ENCODE data around the gene LDB2. TPM values are rescaled to one million over a fixed set of nuclear protein-coding genes. Genes with fewer than 3 reads are reported as not detected.
A peak's percentile ranks its signal among the peaks of the same experiment; 100 is the strongest.

LDB2 gene
- total and polyA plus RNA-seq, 7 donors: 7.0 to 18.9 (median 10.1) TPM

DNA sequence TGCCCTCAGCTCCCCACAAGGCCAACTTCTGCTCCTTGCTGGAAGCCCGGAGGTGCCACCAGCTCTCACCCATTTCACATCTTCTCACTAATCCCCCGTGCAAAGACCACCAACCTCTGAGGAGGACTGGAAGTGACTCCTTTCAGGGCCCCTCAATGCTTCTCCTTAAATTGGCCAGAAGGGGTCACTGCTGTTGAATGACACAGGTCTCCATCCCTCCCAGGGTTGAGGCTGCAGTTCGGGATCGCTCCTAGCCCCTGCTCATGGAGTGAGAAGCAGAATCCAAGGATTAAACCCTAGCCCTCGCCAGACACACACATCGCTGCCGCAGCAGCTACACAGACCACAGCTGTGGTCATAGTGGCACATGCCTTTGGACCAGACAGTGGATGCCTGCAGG is 392.7 kb downstream of the LDB2 start:
- no peak overlapping the region for H3K4me3 ChIP-seq
- no peak for TF ChIP-seq CTCF (IDR thresholded peaks at IDR 0.05)
- peaks cover 10% of the 10 kb centered on the region for H3K9me3 ChIP-seq
- no peaks in the 10 kb centered on the region for H3K27me3 ChIP-seq (ENCODE audit: insufficient read depth in 3 of 3, low read length in 2 of 3)
- DNase-seq: no peak
- intact Hi-C loops (cut with DNase I): no loop called here
- H3K4me1 ChIP-seq: no peaks in the 10 kb centered on the region
- ATAC-seq: no peak
- 61 to 67% (median 63%) methylated on average over 7 of the region's 7 CpGs for WGBS, 3 donors
- peaks cover 0 to 8% of the 10 kb centered on the region in 2 donors for H3K36me3 ChIP-seq (ENCODE audit: insufficient read depth in 1 of 2, low read depth in 1 of 2)
- H3K27ac ChIP-seq: no peak overlapping the region

DNA sequence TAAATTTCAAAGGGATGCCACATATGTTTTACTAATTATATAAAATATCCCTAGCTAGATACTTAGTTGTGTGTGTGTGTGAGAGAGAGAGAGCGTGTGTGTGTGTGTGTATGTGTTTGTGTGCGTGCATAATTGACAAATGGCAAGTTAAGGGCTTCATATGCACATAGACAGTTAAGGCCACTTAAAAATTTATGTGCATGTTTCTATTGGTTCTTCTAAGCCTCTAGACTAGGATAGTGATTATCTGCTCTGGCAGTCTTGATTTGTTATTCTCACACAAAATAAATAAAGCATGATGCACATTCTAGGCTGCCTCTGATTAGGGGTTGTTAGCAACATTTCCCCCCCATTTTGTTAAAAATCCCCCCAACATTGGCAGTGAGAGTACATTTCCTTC is 393.2 kb downstream of the LDB2 start:
- ATAC-seq (no peak), DNase-seq (no peak)
- intact Hi-C loops (cut with DNase I): no loop called here
- Histone ChIP-seq H3K9me3 (peaks cover 10% of the 10 kb centered on the region), H3K27me3 (ENCODE audit: insufficient read depth in 3 of 3, low read length in 2 of 3) (no peaks in the 10 kb centered on the region), H3K4me3 (no peak overlapping the region), H3K36me3 (ENCODE audit: insufficient read depth in 1 of 2, low read depth in 1 of 2) (peaks cover 0 to 8% of the 10 kb centered on the region in 2 donors), H3K4me1 (no peaks in the 10 kb centered on the region), H3K27ac (no peak overlapping the region)
- WGBS, 3 donors: 70 to 84% (median 76%) methylated on average over 2 of the region's 2 CpGs
- TF ChIP-seq CTCF (IDR thresholded peaks at IDR 0.05): no peak

- intact Hi-C loops (cut with DNase I): no loop called here
- TF ChIP-seq CTCF (IDR thresholded peaks at IDR 0.05): no peak
- peaks cover 0 to 8% of the 10 kb centered on the region in 2 donors for H3K36me3 ChIP-seq (ENCODE audit: insufficient read depth in 1 of 2, low read depth in 1 of 2)
- WGBS, 3 donors: 77 to 83% (median 83%) methylated on average over 4 of the region's 4 CpGs
- H3K27ac ChIP-seq: no peak overlapping the region
- H3K4me3 ChIP-seq: no peak overlapping the region
- H3K27me3 ChIP-seq (ENCODE audit: insufficient read depth in 3 of 3, low read length in 2 of 3): no peaks in the 10 kb centered on the region
- H3K9me3 ChIP-seq: no peaks in the 10 kb centered on the region
- DNase-seq (no peak), ATAC-seq (no peak)
- H3K4me1 ChIP-seq: no peaks in the 10 kb centered on the region
These were observed 394.9 kb downstream of the LDB2 start for GRCh38 chr4:16503421-16504100.

- H3K4me1 ChIP-seq: no peaks in the 10 kb centered on the region
- no peak for TF ChIP-seq CTCF (IDR thresholded peaks at IDR 0.05)
- no peaks in the 10 kb centered on the region for H3K27me3 ChIP-seq (ENCODE audit: insufficient read depth in 3 of 3, low read length in 2 of 3)
- H3K4me3 ChIP-seq: no peak overlapping the region
- H3K36me3 ChIP-seq (ENCODE audit: insufficient read depth in 1 of 2, low read depth in 1 of 2): no peaks in the 10 kb centered on the region
- no peaks in the 10 kb centered on the region for H3K9me3 ChIP-seq
- no peak for ATAC-seq
- no peak overlapping the region for H3K27ac ChIP-seq
- DNase-seq: no peak
- intact Hi-C loops (cut with DNase I): no loop called here
These were observed 399.5 kb downstream of the LDB2 start for GRCh38 chr4:16498978-16499377.

DNA sequence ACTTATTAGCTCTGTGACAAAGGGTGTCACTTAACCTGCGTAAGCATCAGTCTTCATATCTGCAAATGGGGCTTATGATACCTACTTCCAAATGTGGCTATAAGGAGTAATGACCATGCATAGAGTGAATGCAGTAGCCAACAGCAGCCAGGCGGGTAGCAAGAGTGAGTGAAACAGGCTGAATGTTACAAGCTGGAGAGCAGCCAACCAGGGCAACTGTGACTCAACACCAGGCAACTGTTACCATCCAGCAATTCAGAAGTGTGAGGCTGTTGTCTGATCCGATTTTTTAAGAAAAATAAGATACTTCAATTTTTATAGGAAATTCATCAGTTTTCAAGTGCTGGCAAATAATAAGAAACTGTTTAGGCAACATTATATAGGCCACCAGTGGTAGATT is 401.9 kb downstream of the LDB2 start:
- 58 to 73% (median 60%) methylated on average over 3 of the region's 3 CpGs for WGBS, 3 donors
- H3K36me3 ChIP-seq (ENCODE audit: insufficient read depth in 1 of 2, low read depth in 1 of 2): no peaks in the 10 kb centered on the region
- no peaks in the 10 kb centered on the region for H3K4me1 ChIP-seq
- DNase-seq (peak in 1 of 2 donors; percentile 15), ATAC-seq (no peak)
- no peak overlapping the region for H3K27ac ChIP-seq
- H3K27me3 ChIP-seq (ENCODE audit: insufficient read depth in 3 of 3, low read length in 2 of 3): no peaks in the 10 kb centered on the region
- H3K9me3 ChIP-seq: no peaks in the 10 kb centered on the region
- TF ChIP-seq CTCF (IDR thresholded peaks at IDR 0.05): no peak
- H3K4me3 ChIP-seq: no peak overlapping the region
- intact Hi-C loops (cut with DNase I): no loop called here

Measured in psoas muscle (tissue), 8 donors.